Natural killer cell treated with Interleukin-12 subunit alpha and Interleukin-12 subunit beta and Interleukin-15 and Interleukin-18, amount 100 ng/mL, for 72 hours (primary cell): Measurements from ENCODE around the gene UBE2C. TPM values are rescaled to one million over a fixed set of nuclear protein-coding genes. Genes with fewer than 3 reads are reported as not detected.

ENCODE experiments used
- ATAC-seq, 2 donors: fragments of 150-1000 bp; cut with Tn5 transposase in 1 of 2; sonication (Bioruptor Pico), chemical (Tn5 transposase) in 1 of 2; 2 replicates each; pipeline ENCODE4 v1.10.0; 2021
- DNase-seq: peaks from one replicate; pipeline ENCODE4 v3.0.0; 2022; ENCODE audit warnings: low spot score
- H3K27ac Mint-ChIP-seq, 2 donors: 1 replicate in 1 of 2; 2 replicates in 1 of 2; pipeline ENCODE4 v1.8.0; 2022; ENCODE audit warnings: mixed read lengths in 2 of 2, mild to moderate bottlenecking in 1 of 2, moderate library complexity in 1 of 2
- H3K27me3 Mint-ChIP-seq, 2 donors: 1 replicate in 1 of 2; 2 replicates in 1 of 2; pipeline ENCODE4 v1.8.0; 2022; ENCODE audit warnings: mixed read lengths in 2 of 2
- H3K36me3 Mint-ChIP-seq: one replicate; pipeline ENCODE4 v1.8.0; 2022; ENCODE audit warnings: mixed read lengths
- H3K4me1 Mint-ChIP-seq, 2 donors: 1 replicate in 1 of 2; 2 replicates in 1 of 2; pipeline ENCODE4 v1.8.0; 2022; ENCODE audit warnings: low read depth in 2 of 2, mixed read lengths in 2 of 2, mild to moderate bottlenecking in 1 of 2
- H3K4me3 Mint-ChIP-seq: one replicate; pipeline ENCODE4 v1.8.0; 2022; ENCODE audit warnings: mixed read lengths
- H3K9me3 Mint-ChIP-seq: 2 replicates; pipeline ENCODE4 v1.8.0; 2022; ENCODE audit warnings: mixed read lengths
- total RNA-seq, 2 donors: library from RNA; stranded (reverse); gene quantifications; one replicate each; pipeline ENCODE4 v1.2.3, GENCODE V29; 2022

UBE2C gene
- total RNA-seq, 2 donors from 2014 or later, result 89.7 to 139 TPM

DNA sequence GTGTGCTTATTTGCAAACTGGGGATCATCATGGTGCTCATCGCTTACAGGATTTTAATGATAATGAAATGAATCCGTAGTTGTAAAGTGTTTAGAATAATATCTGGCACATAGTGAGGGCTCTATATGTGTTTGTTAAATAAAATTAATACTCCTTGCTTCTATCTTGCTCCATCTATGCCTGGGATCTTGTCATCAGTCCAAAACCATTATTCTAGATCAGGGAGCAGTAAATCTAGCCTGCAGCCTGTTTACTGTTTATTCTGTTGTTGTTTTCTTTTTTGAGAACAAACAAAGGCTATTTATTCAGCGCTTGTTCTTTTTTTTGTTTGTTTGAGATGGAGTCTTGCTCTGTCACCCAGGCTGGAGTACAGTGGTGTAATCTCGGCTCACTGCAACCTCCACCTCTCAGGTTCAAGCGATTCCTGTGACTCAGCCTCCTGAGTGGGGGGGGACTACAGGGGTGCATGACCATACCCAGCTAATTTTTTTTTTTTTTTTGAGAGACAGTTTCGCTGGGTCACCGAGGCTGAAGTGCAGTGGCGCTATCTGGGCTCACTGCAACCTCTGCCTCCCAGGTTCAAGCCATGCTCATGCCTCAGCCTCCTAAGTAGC, 36.6 kb downstream of the UBE2C start:
- no peaks in the 10 kb centered on the region for H3K9me3 Mint-ChIP-seq
- H3K27ac Mint-ChIP-seq, result no peak overlapping the region
- peaks cover 5 to 6% of the 10 kb centered on the region in 2 donors for H3K4me1 Mint-ChIP-seq
- ATAC-seq, result no peak
- H3K4me3 Mint-ChIP-seq, result no peak overlapping the region
- DNase-seq, result no peak
- H3K36me3 Mint-ChIP-seq, result peaks cover 5% of the 10 kb centered on the region
- H3K27me3 Mint-ChIP-seq, result no peaks in the 10 kb centered on the region

DNA sequence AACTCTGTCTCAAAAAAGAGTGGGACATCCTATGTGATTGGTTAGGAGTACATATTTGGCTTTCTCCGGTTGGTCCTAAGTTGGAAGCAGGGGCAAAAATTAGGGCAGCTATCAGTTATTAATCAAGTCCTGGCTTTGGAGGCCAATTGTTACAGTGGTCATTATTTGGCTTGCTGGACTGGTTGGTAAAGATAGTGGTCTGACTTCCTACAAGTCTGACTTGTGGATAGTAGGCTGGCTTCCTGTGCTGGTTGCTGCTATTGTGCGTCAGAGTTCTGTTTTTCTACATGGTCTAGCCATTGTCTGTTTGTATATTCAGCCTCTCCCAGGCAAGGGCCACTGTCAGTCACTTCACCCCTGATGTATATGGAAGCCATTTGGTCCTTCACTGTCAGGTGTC, 37.8 kb downstream of the UBE2C start:
- no peaks in the 10 kb centered on the region for H3K36me3 Mint-ChIP-seq
- ATAC-seq (no peak), DNase-seq (no peak)
- H3K9me3 Mint-ChIP-seq, result no peaks in the 10 kb centered on the region
- no peak overlapping the region for H3K27ac Mint-ChIP-seq
- no peak overlapping the region for H3K4me3 Mint-ChIP-seq
- peaks cover 5 to 13% of the 10 kb centered on the region in 2 donors for H3K4me1 Mint-ChIP-seq
- H3K27me3 Mint-ChIP-seq, result no peaks in the 10 kb centered on the region

DNA sequence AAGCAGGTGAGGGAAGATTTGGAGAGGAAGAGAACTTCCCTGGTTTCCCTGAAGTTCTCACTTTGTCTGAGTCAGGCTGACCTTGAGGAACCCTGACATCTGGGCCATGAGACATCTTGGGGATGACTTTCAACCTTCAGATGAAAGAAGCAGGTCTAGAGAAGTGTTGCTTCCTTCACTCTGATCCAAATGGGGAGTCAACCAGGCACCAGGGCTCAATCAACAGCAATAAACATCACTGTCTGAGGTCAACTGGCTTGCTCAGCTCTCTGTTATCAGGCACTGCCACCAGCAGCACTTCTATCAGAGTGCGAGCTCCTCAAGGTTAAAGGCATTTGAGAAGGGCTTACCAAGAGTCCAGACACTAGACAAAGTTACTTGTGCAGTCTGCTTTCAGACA, 38.5 kb downstream of the UBE2C start:
- no peak for DNase-seq
- Mint-ChIP-seq H3K4me1 (peaks cover 5 to 13% of the 10 kb centered on the region in 2 donors), H3K36me3 (no peaks in the 10 kb centered on the region), H3K4me3 (no peak overlapping the region), H3K9me3 (no peaks in the 10 kb centered on the region), H3K27ac (no peak overlapping the region), H3K27me3 (no peaks in the 10 kb centered on the region)
- no peak for ATAC-seq

DNA sequence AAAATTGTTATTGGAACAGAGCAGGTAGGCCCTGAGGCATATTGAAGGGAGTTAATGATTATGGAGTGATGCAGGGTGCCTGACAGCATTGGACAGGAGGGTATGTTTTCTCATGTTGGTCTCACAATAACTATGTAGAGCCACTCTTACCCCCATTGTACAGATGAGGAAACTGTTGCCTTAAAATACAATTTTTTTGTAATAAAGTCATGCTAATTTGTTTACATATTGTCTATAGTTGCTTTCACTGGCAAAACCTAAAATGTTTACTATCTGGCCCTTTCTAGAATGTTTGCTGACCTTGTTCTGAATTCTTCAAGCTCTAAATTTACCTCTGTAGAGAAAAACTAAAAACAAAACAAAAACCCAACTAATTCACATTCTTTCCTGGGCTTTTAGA, 39.1 kb downstream of the UBE2C start:
- Mint-ChIP-seq H3K4me1 (peaks cover 10 to 13% of the 10 kb centered on the region in 2 donors), H3K4me3 (no peak overlapping the region), H3K27me3 (no peaks in the 10 kb centered on the region), H3K9me3 (no peaks in the 10 kb centered on the region), H3K27ac (no peak overlapping the region), H3K36me3 (no peaks in the 10 kb centered on the region)
- ATAC-seq (no peak), DNase-seq (no peak)

DNA sequence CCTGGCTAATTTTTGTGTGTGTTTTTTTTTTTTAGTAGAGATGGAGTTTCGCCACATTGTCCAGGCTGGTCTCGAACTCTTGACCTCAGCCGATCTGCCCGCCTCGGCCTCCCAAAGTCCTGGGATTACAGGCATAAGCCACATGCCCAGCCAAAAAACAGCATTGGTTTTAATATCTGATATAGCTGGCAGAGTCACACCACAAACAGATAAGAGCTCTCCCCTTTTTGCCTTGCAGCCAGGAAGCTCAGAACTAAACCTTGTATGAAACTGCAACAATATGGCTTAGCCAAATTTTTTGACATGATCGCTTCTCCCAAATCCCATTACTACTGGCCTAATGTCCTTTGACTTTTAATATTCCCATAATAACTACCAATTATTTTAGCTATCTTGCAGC, 39.9 kb downstream of the UBE2C start:
- DNase-seq (no peak), ATAC-seq (no peak)
- no peaks in the 10 kb centered on the region for H3K9me3 Mint-ChIP-seq
- H3K4me1 Mint-ChIP-seq, result peaks cover 12 to 13% of the 10 kb centered on the region in 2 donors
- no peaks in the 10 kb centered on the region for H3K27me3 Mint-ChIP-seq
- H3K36me3 Mint-ChIP-seq, result no peaks in the 10 kb centered on the region
- no peak overlapping the region for H3K27ac Mint-ChIP-seq
- no peak overlapping the region for H3K4me3 Mint-ChIP-seq

DNA sequence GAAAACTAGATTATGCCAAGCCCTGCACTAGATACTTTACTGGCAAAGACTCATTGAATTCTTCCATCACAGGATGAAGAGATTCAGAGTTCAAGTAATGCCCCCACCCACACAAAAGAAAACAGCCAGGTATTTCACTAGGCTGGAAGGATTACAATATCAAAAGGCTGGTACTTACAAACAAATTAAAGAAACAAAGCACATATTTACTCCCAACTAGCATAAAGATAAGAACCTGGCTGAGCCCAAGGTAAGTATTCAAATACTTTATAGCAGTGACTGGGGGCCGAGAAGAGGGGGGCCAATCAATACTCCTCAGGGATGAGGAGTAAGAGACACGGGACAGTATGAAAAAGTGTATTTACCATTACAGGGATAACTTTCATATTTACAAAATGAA, 41.0 kb downstream of the UBE2C start:
- peaks cover 19 to 23% of the 10 kb centered on the region in 2 donors for H3K4me1 Mint-ChIP-seq
- no peaks in the 10 kb centered on the region for H3K9me3 Mint-ChIP-seq
- no peaks in the 10 kb centered on the region for H3K36me3 Mint-ChIP-seq

DNA sequence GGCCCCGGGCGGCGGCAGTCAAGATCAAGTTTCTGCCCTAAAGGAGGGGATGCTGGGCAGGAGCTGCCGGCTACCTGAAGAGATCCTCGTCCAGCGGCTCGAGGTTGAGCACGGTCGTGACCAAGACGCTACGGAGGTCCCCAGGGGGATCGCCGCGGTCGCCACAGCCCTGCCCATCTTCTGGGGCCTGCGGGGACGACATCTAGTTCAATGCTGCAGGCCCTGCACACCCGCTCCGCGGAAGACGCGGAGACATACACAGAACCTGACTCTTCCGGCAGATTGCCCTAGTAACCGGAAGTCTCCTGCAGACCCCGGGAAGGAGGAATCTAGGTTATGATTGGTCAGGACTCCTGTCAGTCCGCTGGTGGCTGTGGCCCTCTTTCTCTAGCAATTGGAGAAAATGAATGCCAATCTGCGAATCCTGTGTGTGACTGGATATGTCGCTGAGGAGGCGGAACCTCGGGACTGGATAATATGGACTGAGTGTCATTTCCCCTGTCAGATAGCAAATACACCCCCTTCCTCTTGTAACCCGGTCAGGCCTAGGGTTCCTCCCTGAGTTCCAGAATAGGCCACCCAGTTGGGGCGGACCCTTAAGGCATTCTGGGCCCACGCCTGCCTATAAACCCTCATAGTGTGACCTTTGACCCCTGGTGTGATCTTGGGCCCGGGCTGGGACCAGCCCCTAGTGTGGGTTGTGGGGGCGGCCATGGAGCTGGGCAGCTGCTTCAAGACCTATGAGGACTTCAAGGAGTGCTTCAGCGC, 44.9 kb downstream of the UBE2C start, which contains the start of the genes ACOT8 and ZSWIM3:
Gene ACOT8, minus strand, starts transcription at position 279 of the 768 bp plus-strand sequence. Its CDS starts 77 bp downstream, at position 202.
Gene ZSWIM3, plus strand, starts transcription at position 501 of the 768 bp plus-strand sequence. Its CDS starts 212 bp downstream, at position 713.
- H3K27me3 Mint-ChIP-seq, result no peaks in the 10 kb centered on the region
- H3K36me3 Mint-ChIP-seq, result no peaks in the 10 kb centered on the region
- DNase-seq (peak; percentile 99), ATAC-seq (peak; percentile 97 to 98)
- no peaks in the 10 kb centered on the region for H3K9me3 Mint-ChIP-seq
- H3K27ac Mint-ChIP-seq, result peak within 1 kb of the TSS; percentile 96 to 97
- peaks cover 26 to 38% of the 10 kb centered on the region in 2 donors for H3K4me1 Mint-ChIP-seq
- peak within 1 kb of the TSS; percentile 95 for H3K4me3 Mint-ChIP-seq

More for the DNA sequence above, 41.0 kb downstream of the UBE2C start:
- no peak overlapping the region for H3K4me3 Mint-ChIP-seq
- H3K27ac Mint-ChIP-seq, result no peak overlapping the region
- no peak for DNase-seq
- H3K27me3 Mint-ChIP-seq, result no peaks in the 10 kb centered on the region
- no peak for ATAC-seq

DNA sequence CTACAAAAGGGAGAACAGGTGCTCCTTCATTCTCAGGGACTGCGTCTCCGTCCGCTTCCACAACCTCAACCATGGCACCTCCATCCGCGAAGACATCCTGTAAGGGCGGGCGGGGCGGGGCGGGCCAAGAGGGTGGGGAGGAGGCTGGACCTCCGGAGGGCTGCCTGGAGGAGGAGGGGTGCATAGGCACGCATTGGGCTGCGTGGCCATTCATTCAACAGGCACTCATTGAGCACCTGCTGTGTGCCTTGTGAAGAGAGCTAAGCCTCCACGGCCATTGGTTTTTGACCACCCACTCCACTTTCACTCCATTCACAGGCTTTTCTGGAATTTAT, 45.4 kb downstream of the UBE2C start:
- no peaks in the 10 kb centered on the region for H3K36me3 Mint-ChIP-seq
- no peaks in the 10 kb centered on the region for H3K9me3 Mint-ChIP-seq
- H3K4me1 Mint-ChIP-seq, result peaks cover 26 to 38% of the 10 kb centered on the region in 2 donors
- H3K27me3 Mint-ChIP-seq, result no peaks in the 10 kb centered on the region
- H3K27ac Mint-ChIP-seq, result peak overlapping the region; percentile 96 to 97
- DNase-seq, result peak; percentile 63
- ATAC-seq, result peak; percentile 58 to 64
- H3K4me3 Mint-ChIP-seq, result peak overlapping the region; percentile 95

DNA sequence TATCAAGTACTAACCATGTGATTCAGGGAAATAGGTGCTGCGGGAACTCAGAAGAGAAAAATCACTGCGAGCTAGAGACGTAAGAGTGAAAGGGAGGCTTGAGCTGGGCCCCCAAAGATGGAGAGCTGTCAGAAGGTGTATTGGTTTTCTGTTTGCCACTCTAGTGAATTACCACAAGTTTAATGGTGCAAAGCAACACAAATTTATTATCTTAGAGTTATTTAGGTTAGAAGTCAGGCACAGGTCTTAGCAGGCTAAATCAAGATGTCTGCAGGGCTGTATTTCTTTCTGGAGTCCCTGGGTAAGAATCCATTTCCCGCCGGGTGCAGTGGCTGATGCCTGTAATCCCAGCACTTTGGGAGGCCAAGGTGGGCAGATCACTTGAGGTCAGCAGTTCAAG, 47.5 kb downstream of the UBE2C start:
- Mint-ChIP-seq H3K27me3 (no peaks in the 10 kb centered on the region), H3K4me1 (peaks cover 23 to 28% of the 10 kb centered on the region in 2 donors), H3K36me3 (no peaks in the 10 kb centered on the region), H3K9me3 (no peaks in the 10 kb centered on the region), H3K4me3 (no peak overlapping the region), H3K27ac (no peak overlapping the region)
- ATAC-seq (no peak), DNase-seq (no peak)

DNA sequence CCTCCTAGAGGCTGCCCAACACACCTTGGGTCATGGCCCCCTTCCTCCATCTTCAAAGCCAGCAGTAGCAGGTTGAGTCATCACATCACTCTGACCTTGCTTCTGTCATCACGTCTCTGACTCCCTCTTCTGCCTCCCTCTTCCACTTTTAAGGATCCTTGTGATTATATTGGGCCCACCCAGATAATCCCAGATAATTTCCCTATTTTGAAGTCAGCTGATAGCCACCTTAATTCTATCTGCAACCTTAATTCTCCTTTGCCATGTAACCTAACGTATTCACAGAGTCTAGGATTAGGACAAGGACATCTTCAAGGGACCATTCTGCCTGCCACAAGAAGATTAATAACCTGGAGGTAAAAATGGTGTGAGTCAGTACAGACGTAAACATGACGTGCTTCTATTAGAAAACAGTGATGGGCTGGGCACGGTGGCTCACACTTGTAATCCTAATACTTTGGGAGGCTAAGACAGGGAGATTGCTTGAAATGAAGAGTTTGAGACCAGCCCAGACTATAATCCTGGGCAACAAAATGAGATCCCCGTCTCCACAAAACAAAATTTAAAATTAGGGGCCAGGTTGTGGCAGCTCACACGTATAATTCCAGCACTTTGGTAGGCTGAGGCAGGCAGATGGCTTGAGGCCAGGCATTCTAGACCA, 48.2 kb downstream of the UBE2C start:
- no peaks in the 10 kb centered on the region for H3K36me3 Mint-ChIP-seq
- H3K4me1 Mint-ChIP-seq, result peaks cover 23 to 25% of the 10 kb centered on the region in 2 donors
- no peak for DNase-seq
- H3K27ac Mint-ChIP-seq, result no peak overlapping the region
- no peak for ATAC-seq
- no peaks in the 10 kb centered on the region for H3K27me3 Mint-ChIP-seq
- no peaks in the 10 kb centered on the region for H3K9me3 Mint-ChIP-seq
- no peak overlapping the region for H3K4me3 Mint-ChIP-seq

DNA sequence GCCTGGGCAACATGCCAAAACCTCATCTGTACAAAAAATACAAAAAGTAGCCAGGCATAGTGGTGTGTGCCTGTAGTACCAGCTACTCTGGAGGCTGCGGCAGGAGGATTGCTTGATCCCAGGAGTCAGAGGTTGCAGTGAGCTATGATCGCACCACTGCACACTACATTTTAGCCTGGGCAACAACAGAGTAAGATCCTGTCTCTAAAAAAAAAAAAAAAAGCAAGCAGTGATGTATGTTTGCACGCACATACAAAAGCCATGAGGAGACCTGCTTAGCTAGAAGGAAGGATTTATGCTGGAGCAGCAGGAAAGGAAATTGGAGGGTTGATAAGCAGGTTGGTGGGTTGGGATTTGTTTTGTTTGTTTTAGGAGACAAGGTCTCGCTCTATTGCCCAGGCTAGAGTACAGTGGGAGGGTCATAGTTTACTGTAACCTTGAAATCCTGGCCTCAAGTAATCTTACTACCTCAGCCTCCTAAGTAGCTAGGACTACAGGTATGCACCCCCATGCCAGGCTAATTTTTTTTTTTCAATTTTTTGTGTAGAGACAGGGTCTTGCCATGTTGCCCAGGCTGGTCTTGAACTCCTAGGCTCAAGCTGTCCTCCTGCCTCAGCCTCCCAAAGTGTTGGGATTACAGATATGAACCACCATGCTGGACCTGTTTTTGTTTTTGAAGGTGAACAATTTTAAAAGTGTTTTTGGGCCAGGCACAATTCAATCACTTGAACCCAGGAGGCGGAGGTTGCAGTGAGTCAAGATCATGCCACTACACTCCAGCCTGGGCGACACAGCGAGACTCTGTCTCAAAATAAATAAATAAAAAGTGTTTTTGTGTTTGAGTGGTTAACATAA, 49.0 kb downstream of the UBE2C start:
- no peaks in the 10 kb centered on the region for H3K36me3 Mint-ChIP-seq
- H3K4me1 Mint-ChIP-seq, result peaks cover 19 to 25% of the 10 kb centered on the region in 2 donors
- no peak for ATAC-seq
- H3K27me3 Mint-ChIP-seq, result no peaks in the 10 kb centered on the region
- no peak overlapping the region for H3K4me3 Mint-ChIP-seq
- H3K9me3 Mint-ChIP-seq, result no peaks in the 10 kb centered on the region
- H3K27ac Mint-ChIP-seq, result no peak overlapping the region
- no peak for DNase-seq

DNA sequence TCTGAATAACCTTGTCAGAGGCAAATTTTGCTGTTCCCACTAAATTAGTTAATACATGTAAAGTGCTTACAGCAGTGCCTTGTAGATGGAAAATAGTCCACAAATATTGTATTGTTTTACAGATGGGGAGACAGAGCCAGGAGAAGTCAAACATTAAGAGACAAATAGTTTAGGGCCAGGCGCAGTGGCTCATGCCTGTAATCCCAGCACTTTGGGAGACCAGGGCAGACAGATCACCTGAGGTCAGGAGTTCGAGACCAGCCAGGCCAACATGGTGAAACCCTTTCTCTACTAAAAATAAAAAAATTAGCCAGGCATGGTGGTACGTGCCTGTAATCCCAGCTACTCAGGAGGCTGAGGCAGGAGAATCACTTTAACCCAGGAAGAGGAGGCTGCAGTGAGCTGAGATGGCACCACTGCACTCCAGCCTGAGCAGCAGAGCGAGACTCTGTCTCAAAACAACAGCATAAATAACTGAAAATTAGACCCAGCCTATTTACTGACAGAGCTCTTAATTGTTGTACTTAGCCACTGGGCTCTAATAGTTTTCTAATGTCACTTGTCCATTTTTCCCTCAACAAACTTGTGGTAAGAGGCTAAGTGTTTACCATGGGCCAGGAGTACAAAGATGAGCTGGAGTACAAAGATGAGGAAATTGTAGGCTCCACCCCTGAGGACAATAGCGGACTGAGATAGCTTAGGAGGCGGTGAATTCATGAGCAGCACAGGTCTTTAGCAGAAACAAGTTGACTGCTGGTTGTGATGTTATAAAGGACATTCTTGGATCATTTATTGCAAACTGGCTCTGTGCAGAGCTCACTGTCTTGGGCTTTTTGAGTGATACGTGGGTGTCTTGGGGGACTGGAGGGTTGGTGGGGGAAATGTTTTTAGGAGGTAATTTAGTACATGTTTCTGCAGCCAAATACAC, 51.4 kb downstream of the UBE2C start:
- Mint-ChIP-seq H3K4me3 (no peak overlapping the region), H3K36me3 (no peaks in the 10 kb centered on the region), H3K27ac (no peak overlapping the region), H3K4me1 (peaks cover 6 to 12% of the 10 kb centered on the region in 2 donors), H3K27me3 (no peaks in the 10 kb centered on the region), H3K9me3 (no peaks in the 10 kb centered on the region)
- ATAC-seq (no peak), DNase-seq (no peak)
